Thyroid gland (tissue), 4 donors: ENCODE measurements around the gene PLK5. TPM values are rescaled to one million over a fixed set of nuclear protein-coding genes. Genes with fewer than 3 reads are reported as not detected.

Source experiments
- DNase-seq, 2 donors: peaks; one replicate each; pipeline ENCODE4 v3.0.0-alpha.2; 2019
- H3K27ac ChIP-seq, 3 donors: fragments of 200-600 bp; sonication (generic); 1 replicate in 2 of 3; 2 replicates in 1 of 3; pipeline ENCODE4 v1.5.1; 2016 to 2019; ENCODE audit warnings: mild to moderate bottlenecking in 1 of 3, moderate library complexity in 1 of 3
- H3K27me3 ChIP-seq: fragments of 200-600 bp; sonication (generic); one replicate; pipeline ENCODE4 v1.5.1; 2019
- H3K36me3 ChIP-seq, 2 donors: fragments of 200-600 bp; sonication (generic); one replicate each; pipeline ENCODE4 v1.5.1; 2016 to 2019
- H3K4me1 ChIP-seq, 2 donors: fragments of 200-600 bp; sonication (generic); one replicate each; pipeline ENCODE4 v1.5.1; 2017 to 2019
- H3K4me3 ChIP-seq, 3 donors: fragments of 200-600 bp; sonication (generic); replicated peaks in 1 of 3; 1 replicate in 2 of 3; 2 replicates in 1 of 3; pipeline ENCODE4 v1.5.1; 2016; ENCODE audit warnings: mild to moderate bottlenecking in 1 of 3
- H3K9me3 ChIP-seq: fragments of 200-600 bp; sonication (generic); one replicate; pipeline ENCODE4 v1.5.1; 2017
- POLR2A ChIP-seq, 2 donors: fragments of 450-650 bp; IDR thresholded peaks; one replicate each; pipeline ENCODE4 v1.6.1; 2017; ENCODE audit warnings: antibody characterized with exemption in 2 of 2, mild to moderate bottlenecking in 2 of 2, moderate library complexity in 1 of 2
- WGBS, 2 donors: methylation state at CpG; one replicate each; pipeline ENCODE4 v1.1.5; 2017; 5-methylcytosine and 5-hydroxymethylcytosine counted together
- intact Hi-C: fragments of 100-400 bp; cut with DNase I; formaldehyde crosslinking; loops from one replicate; pipeline ENCODE4 v1.15.1; 2023
- total RNA-seq, 4 donors: library from RNA; depleted of rRNA; stranded (reverse); fragments of >200 nt; gene quantifications; one replicate each; pipeline ENCODE4 v1.2.3, GENCODE V29; 2016
- TF ChIP-seq, protein P1 (sequence below), 6 experiments: fragments of 200-600 bp in 3 of 6; fragments of 450-650 bp in 3 of 6; sonication (generic) in 3 of 6; IDR thresholded peaks; one replicate each; pipeline ENCODE4 v1.5.1; 2016 to 2019; ENCODE audit warnings: antibody characterized with exemption in 6 of 6, mild to moderate bottlenecking in 2 of 6, inconsistent platforms in 1 of 6, moderate library complexity in 1 of 6

The PLK5 gene
- total RNA-seq, 4 donors from 2014 or later = not detected

DNA sequence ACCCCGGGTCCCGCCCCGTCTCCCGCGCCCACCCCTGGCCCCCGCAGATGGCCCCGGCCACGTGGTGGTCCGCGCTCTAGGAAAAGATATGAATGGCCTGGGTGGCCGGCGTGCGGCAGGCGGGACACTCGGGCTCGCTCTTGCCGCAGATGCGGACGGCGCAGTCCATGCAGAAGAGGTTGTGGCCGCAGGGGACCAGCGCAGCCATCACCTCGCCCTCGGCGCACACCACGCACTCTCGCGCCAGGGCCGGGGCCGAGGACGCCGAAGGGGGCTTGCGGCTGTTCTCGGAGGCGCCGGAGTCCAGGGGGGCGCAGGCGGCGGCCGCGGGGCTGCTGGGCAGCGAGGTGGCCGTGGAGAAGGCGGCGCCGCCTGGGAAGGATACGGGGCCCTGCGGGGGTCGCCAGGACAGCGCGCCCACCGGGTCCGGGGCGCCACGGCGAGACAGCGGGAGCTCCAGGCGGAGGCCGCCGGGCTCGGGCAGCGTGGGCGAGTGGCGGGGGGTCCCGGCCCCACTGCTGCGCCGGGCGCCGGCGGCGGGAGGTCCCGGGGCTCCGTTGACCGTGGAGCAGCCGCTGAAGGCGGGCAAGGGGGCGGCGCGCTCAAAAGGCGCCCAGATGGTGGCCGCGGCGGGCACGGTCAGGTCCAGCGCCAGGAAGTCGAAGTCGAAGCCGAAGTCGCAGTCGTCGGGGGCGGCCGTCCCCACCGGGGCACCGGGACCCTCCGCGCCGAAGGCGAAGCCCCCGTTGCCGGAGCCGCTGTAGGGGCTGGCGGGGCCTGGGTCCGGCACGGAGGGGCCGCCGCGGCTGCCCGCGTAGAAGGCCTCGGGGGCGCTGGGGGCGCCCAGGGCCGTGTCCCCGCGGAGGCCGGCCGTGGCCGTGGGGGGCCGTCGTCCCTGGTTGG, 31.9 kb downstream of the PLK5 start:
- Histone ChIP-seq H3K27me3 (no peaks in the 10 kb centered on the region), H3K36me3 (peaks cover 0 to 4% of the 10 kb centered on the region in 2 donors), H3K4me3 (no peak overlapping the region), H3K27ac (no peak overlapping the region), H3K4me1 (no peaks in the 10 kb centered on the region), H3K9me3 (no peaks in the 10 kb centered on the region)
- intact Hi-C loops = loop anchor here (10.0 kb wide), 1 partner anchor 259 kb away; the partner anchor contains the start of gene ATP8B3
- WGBS, 2 donors = 95 to 96% methylated on average over 86 to 92 of the region's 121 CpGs
- TF ChIP-seq, protein P1, sequence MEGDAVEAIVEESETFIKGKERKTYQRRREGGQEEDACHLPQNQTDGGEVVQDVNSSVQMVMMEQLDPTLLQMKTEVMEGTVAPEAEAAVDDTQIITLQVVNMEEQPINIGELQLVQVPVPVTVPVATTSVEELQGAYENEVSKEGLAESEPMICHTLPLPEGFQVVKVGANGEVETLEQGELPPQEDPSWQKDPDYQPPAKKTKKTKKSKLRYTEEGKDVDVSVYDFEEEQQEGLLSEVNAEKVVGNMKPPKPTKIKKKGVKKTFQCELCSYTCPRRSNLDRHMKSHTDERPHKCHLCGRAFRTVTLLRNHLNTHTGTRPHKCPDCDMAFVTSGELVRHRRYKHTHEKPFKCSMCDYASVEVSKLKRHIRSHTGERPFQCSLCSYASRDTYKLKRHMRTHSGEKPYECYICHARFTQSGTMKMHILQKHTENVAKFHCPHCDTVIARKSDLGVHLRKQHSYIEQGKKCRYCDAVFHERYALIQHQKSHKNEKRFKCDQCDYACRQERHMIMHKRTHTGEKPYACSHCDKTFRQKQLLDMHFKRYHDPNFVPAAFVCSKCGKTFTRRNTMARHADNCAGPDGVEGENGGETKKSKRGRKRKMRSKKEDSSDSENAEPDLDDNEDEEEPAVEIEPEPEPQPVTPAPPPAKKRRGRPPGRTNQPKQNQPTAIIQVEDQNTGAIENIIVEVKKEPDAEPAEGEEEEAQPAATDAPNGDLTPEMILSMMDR (IDR thresholded peaks at IDR 0.05) = no peak
- no peak for TF ChIP-seq POLR2A (IDR thresholded peaks at IDR 0.05)
- DNase-seq = no peak

- intact Hi-C loops = loop anchor here (10.0 kb wide), 1 partner anchor 258 kb away; the partner anchor contains the start of gene ATP8B3
- H3K4me1 ChIP-seq = no peaks in the 10 kb centered on the region
- H3K27me3 ChIP-seq = no peaks in the 10 kb centered on the region
- H3K36me3 ChIP-seq = peaks cover 0 to 4% of the 10 kb centered on the region in 2 donors
- WGBS, 2 donors = 96 to 98% methylated on average over 51 to 53 of the region's 66 CpGs
- TF ChIP-seq, protein P1 (IDR thresholded peaks at IDR 0.05) = no peak
- TF ChIP-seq POLR2A (IDR thresholded peaks at IDR 0.05) = no peak
- no peak for DNase-seq
- no peaks in the 10 kb centered on the region for H3K9me3 ChIP-seq
- no peak overlapping the region for H3K4me3 ChIP-seq
- no peak overlapping the region for H3K27ac ChIP-seq
Observed at GRCh38 chr19:1556390-1557070, 32.7 kb downstream of the PLK5 start.

DNA sequence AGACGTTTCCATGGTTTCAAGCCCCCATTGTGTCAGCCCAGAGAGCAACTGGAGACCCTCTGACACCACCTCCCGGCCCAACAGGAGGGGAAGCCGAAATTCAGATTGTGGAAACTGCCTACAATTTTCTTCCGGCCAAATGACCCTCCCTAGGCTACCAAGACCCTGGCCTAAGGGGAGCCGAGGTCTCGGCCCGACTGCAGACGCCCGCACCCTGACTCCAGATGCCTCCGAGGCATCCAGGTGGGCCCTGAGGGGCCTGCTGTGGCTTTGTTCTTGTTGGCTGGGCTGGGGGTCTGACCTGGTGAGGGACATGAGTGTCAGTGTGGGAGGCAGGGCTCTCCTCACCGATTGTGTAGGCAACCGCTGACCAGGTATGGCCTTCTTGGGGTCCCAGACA, 34.7 kb downstream of the PLK5 start:
- intact Hi-C loops = loop anchor here (10.0 kb wide), 1 partner anchor 256 kb away; the partner anchor contains the start of gene ATP8B3
- Histone ChIP-seq H3K27ac (no peak overlapping the region), H3K36me3 (peaks cover 0 to 4% of the 10 kb centered on the region in 2 donors), H3K9me3 (no peaks in the 10 kb centered on the region), H3K4me3 (no peak overlapping the region), H3K27me3 (no peaks in the 10 kb centered on the region), H3K4me1 (no peaks in the 10 kb centered on the region)
- 81 to 91% methylated on average over 9 to 10 of the region's 12 CpGs for WGBS, 2 donors
- DNase-seq = no peak
- TF ChIP-seq POLR2A (IDR thresholded peaks at IDR 0.05) = no peak
- TF ChIP-seq, protein P1 (IDR thresholded peaks at IDR 0.05) = no peak

DNA sequence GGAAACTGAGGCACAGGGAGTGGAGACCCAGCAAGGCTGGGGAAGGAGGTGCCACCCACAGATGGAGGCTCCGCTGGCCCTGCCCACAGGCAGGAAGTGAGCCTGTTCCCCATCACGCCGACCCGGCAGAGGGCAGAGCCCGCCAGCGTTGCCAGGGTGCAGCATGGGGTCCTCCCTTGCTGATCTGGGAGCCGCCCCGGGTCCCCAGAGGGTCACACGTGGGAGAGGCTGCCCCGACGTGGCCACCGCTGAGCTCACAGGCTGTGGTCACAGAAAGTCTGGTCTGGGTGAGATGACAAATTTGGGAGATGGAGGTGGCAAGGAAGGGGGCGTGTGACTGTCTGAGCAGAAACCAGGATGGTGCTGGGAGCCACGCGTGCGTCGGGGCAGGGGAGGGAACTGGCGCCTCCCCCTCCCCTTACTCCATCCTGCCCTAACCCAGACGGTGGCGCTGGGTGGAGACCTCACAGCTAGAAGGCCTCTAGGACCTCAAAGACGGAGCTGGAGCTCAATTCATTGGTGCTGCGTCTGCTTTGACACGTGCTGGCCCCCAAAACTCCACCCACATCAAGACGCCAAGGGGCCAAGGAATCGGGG, 36.5 kb downstream of the PLK5 start:
- Histone ChIP-seq H3K27me3 (no peaks in the 10 kb centered on the region), H3K27ac (no peak overlapping the region), H3K4me1 (no peaks in the 10 kb centered on the region), H3K4me3 (no peak overlapping the region), H3K36me3 (peaks cover 0 to 3% of the 10 kb centered on the region in 2 donors), H3K9me3 (no peaks in the 10 kb centered on the region)
- TF ChIP-seq, protein P1 (IDR thresholded peaks at IDR 0.05) = no peak
- no peak for TF ChIP-seq POLR2A (IDR thresholded peaks at IDR 0.05)
- WGBS, 2 donors = 71 to 76% methylated on average over 23 to 25 of the region's 25 CpGs
- intact Hi-C loops = no loop called here
- no peak for DNase-seq
